Stomach (tissue), 9 donors: ENCODE measurements around the gene HBE1. TPM values are rescaled to one million over a fixed set of nuclear protein-coding genes. Genes with fewer than 3 reads are reported as not detected.

Experiments used
- DNase-seq, 2 donors: peaks; one replicate each; pipeline versions ENCODE4 v3.0.0 to v3.0.0-alpha.2; 2013 to 2019
- H3K27ac ChIP-seq, 5 donors: fragments of 200-600 bp in 4 of 5; sonication (generic) in 4 of 5; one replicate each; pipeline ENCODE4 v1.5.1; 2013 to 2019; ENCODE audit warnings: mild to moderate bottlenecking in 1 of 5, moderate library complexity in 1 of 5
- H3K27me3 ChIP-seq, 3 donors: fragments of 200-600 bp; sonication (generic); one replicate each; pipeline ENCODE4 v1.5.1; 2017 to 2019; ENCODE audit warnings: mixed run types in 1 of 3
- H3K36me3 ChIP-seq, 4 donors: fragments of 200-600 bp; sonication (generic); 1 replicate in 3 of 4; 2 replicates in 1 of 4; pipeline ENCODE4 v1.5.1; 2016 to 2019
- H3K4me1 ChIP-seq, 4 donors: fragments of 200-600 bp; sonication (generic); one replicate each; pipeline ENCODE4 v1.5.1; 2016 to 2019
- H3K4me3 ChIP-seq, 4 donors: fragments of 200-600 bp; sonication (generic) in 3 of 4; one replicate each; pipeline ENCODE4 v1.5.1; 2016 to 2019; ENCODE audit warnings: mild to moderate bottlenecking in 1 of 4
- H3K9me3 ChIP-seq, 4 donors: fragments of 200-600 bp; sonication (generic); one replicate each; pipeline ENCODE4 v1.5.1; 2016 to 2019
- EP300 ChIP-seq: sonication (generic); formaldehyde crosslinking; IDR thresholded peaks from one replicate; pipeline ENCODE4 v1.6.1; 2017; ENCODE audit warnings: antibody characterized with exemption
- POLR2A ChIP-seq, 4 donors: fragments of 450-650 bp; IDR thresholded peaks; one replicate each; pipeline ENCODE4 v1.6.1; 2016; ENCODE audit warnings: antibody characterized with exemption in 4 of 4, control low read depth in 2 of 4, mild to moderate bottlenecking in 1 of 4, moderate library complexity in 1 of 4
- POLR2AphosphoS5 ChIP-seq, 3 donors: sonication (generic); formaldehyde crosslinking; IDR thresholded peaks; one replicate each; pipeline ENCODE4 v1.6.1; 2016; ENCODE audit warnings: antibody characterized with exemption in 3 of 3
- WGBS, 5 donors: extraction: QIAGEN DNeasy Blood & Tissue Kit in 3 of 5; methylation state at CpG; one replicate each; pipeline versions ENCODE4 v1.1.5 to v1.1.7; 2013 to 2018; 5-methylcytosine and 5-hydroxymethylcytosine counted together
- intact Hi-C: fragments of 100-400 bp; cut with DNase I; formaldehyde crosslinking; loops from one replicate; pipeline ENCODE4 v1.15.1; 2023; ENCODE audit warnings: low total_unique reads
- polyA plus RNA-seq, 3 donors: library from polyadenylated mRNA; stranded (reverse); fragments of 200-250 nt; gene quantifications; one replicate each; pipeline ENCODE4 v1.2.3, GENCODE V29; 2013
- total RNA-seq, 5 donors: library from RNA; depleted of rRNA; stranded (reverse); fragments of >200 nt; gene quantifications; one replicate each; pipeline versions ENCODE4 v1.1.0 to v1.2.3, GENCODE V29; 2014 to 2016
- TF ChIP-seq, protein P1 (sequence below), 7 experiments: fragments of 450-650 bp in 4 of 7; fragments of 200-600 bp in 3 of 7; sonication (generic) in 3 of 7; IDR thresholded peaks; one replicate each; pipeline ENCODE4 v1.5.1; 2016 to 2019; ENCODE audit warnings: antibody characterized with exemption in 7 of 7, control low read depth in 2 of 7, mild to moderate bottlenecking in 1 of 7
- donor health status: healthy with polysubstance abuse.
- donor health status: Bipolar disorder and iron deficiency.
- donor health status: healthy.

Gene HBE1
- total and polyA plus RNA-seq, 8 donors, result 1.3 TPM; not detected in 7

DNA sequence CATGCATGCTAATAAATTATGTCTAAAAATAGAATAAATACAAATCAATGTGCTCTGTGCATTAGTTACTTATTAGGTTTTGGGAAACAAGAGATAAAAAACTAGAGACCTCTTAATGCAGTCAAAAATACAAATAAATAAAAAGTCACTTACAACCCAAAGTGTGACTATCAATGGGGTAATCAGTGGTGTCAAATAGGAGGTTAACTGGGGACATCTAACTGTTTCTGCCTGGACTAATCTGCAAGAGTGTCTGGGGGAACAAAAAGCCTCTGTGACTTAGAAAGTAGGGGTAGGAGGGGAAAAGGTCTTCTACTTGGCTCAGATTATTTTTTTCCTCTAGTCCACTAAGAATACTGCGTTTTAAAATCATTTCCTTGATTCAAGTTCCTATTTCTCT is 42.1 kb downstream of the HBE1 start:
- H3K27ac ChIP-seq, result no peak overlapping the region
- WGBS, 5 donors, result 39 to 52% (median 45%) methylated on average over 1 of the region's 1 CpG
- TF ChIP-seq POLR2A (IDR thresholded peaks at IDR 0.05) (no peak), EP300 (no peak)
- no peaks in the 10 kb centered on the region for H3K9me3 ChIP-seq
- H3K36me3 ChIP-seq, result no peaks in the 10 kb centered on the region
- no peaks in the 10 kb centered on the region for H3K4me1 ChIP-seq
- intact Hi-C loops, result no loop called here
- no peaks in the 10 kb centered on the region for H3K27me3 ChIP-seq
- no peak overlapping the region for H3K4me3 ChIP-seq
- no peak for DNase-seq

DNA sequence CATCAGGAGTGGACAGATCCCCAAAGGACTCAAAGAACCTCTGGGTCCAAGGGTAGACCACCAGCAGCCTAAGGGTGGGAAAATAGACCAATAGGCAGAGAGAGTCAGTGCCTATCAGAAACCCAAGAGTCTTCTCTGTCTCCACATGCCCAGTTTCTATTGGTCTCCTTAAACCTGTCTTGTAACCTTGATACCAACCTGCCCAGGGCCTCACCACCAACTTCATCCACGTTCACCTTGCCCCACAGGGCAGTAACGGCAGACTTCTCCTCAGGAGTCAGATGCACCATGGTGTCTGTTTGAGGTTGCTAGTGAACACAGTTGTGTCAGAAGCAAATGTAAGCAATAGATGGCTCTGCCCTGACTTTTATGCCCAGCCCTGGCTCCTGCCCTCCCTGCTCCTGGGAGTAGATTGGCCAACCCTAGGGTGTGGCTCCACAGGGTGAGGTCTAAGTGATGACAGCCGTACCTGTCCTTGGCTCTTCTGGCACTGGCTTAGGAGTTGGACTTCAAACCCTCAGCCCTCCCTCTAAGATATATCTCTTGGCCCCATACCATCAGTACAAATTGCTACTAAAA is 42.9 kb downstream of the HBE1 start, which contains the start of gene HBB:
Gene HBB (minus strand): TSS at position 340 of the 579 bp plus-strand sequence. CDS start 50 bp downstream, at position 290.
- Histone ChIP-seq H3K27ac (no peak within 1 kb of the TSS), H3K9me3 (no peaks in the 10 kb centered on the region), H3K4me1 (no peaks in the 10 kb centered on the region), H3K4me3 (no peak within 1 kb of the TSS), H3K27me3 (no peaks in the 10 kb centered on the region), H3K36me3 (no peaks in the 10 kb centered on the region)
- no peak for DNase-seq
- 70 to 85% (median 78%) methylated on average over 3 of the region's 3 CpGs for WGBS, 5 donors
- no peak for TF ChIP-seq POLR2A (IDR thresholded peaks at IDR 0.05)
- TF ChIP-seq, protein P1, sequence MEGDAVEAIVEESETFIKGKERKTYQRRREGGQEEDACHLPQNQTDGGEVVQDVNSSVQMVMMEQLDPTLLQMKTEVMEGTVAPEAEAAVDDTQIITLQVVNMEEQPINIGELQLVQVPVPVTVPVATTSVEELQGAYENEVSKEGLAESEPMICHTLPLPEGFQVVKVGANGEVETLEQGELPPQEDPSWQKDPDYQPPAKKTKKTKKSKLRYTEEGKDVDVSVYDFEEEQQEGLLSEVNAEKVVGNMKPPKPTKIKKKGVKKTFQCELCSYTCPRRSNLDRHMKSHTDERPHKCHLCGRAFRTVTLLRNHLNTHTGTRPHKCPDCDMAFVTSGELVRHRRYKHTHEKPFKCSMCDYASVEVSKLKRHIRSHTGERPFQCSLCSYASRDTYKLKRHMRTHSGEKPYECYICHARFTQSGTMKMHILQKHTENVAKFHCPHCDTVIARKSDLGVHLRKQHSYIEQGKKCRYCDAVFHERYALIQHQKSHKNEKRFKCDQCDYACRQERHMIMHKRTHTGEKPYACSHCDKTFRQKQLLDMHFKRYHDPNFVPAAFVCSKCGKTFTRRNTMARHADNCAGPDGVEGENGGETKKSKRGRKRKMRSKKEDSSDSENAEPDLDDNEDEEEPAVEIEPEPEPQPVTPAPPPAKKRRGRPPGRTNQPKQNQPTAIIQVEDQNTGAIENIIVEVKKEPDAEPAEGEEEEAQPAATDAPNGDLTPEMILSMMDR (IDR thresholded peaks at IDR 0.05), result no peak
- no peak for TF ChIP-seq POLR2AphosphoS5 (IDR thresholded peaks at IDR 0.05)
- no peak for TF ChIP-seq EP300
- intact Hi-C loops, result no loop called here

DNA sequence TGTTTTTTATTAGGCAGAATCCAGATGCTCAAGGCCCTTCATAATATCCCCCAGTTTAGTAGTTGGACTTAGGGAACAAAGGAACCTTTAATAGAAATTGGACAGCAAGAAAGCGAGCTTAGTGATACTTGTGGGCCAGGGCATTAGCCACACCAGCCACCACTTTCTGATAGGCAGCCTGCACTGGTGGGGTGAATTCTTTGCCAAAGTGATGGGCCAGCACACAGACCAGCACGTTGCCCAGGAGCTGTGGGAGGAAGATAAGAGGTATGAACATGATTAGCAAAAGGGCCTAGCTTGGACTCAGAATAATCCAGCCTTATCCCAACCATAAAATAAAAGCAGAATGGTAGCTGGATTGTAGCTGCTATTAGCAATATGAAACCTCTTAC is 44.3 kb downstream of the HBE1 start:
- Histone ChIP-seq H3K9me3 (peaks cover 0 to 4% (median 0%) of the 10 kb centered on the region in 4 donors), H3K27me3 (no peaks in the 10 kb centered on the region), H3K36me3 (no peaks in the 10 kb centered on the region), H3K4me3 (no peak overlapping the region), H3K27ac (no peak overlapping the region), H3K4me1 (no peaks in the 10 kb centered on the region)
- intact Hi-C loops, result no loop called here
- 48 to 59% (median 54%) methylated on average over 2 of the region's 2 CpGs for WGBS, 5 donors
- TF ChIP-seq, protein P1 (IDR thresholded peaks at IDR 0.05), result no peak
- no peak for TF ChIP-seq POLR2A (IDR thresholded peaks at IDR 0.05)
- TF ChIP-seq EP300, result no peak
- TF ChIP-seq POLR2AphosphoS5 (IDR thresholded peaks at IDR 0.05), result no peak
- DNase-seq, result no peak

DNA sequence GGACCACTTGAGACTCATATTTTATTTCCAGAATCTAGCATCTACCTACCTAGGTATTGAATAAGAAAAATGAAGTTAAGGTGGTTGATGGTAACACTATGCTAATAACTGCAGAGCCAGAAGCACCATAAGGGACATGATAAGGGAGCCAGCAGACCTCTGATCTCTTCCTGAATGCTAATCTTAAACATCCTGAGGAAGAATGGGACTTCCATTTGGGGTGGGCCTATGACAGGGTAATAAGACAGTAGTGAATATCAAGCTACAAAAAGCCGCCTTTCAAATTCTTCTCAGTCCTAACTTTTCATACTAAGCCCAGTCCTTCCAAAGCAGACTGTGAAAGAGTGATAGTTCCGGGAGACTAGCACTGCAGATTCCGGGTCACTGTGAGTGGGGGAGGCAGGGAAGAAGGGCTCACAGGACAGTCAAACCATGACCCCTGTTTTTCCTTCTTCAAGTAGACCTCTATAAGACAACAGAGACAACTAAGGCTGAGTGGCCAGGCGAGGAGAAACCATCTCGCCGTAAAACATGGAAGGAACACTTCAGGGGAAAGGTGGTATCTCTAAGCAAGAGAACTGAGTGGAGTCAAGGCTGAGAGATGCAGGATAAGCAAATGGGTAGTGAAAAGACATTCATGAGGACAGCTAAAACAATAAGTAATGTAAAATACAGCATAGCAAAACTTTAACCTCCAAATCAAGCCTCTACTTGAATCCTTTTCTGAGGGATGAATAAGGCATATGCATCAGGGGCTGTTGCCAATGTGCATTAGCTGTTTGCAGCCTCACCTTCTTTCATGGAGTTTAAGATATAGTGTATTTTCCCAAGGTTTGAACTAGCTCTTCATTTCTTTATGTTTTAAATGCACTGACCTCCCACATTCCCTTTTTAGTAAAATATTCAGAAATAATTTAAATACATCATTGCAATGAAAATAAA is 44.9 kb downstream of the HBE1 start:
- H3K27me3 ChIP-seq, result no peaks in the 10 kb centered on the region
- H3K27ac ChIP-seq, result no peak overlapping the region
- WGBS, 5 donors, result 74 to 85% (median 79%) methylated on average over 6 of the region's 6 CpGs
- H3K36me3 ChIP-seq, result no peaks in the 10 kb centered on the region
- intact Hi-C loops, result no loop called here
- peaks cover 0 to 4% (median 0%) of the 10 kb centered on the region in 4 donors for H3K9me3 ChIP-seq
- no peaks in the 10 kb centered on the region for H3K4me1 ChIP-seq
- H3K4me3 ChIP-seq, result no peak overlapping the region
- no peak for DNase-seq
- TF ChIP-seq POLR2AphosphoS5 (IDR thresholded peaks at IDR 0.05) (no peak), POLR2A (IDR thresholded peaks at IDR 0.05) (no peak), EP300 (no peak)
- TF ChIP-seq, protein P1 (IDR thresholded peaks at IDR 0.05), result no peak
